WTC11 (cell line): ENCODE results near the gene NRROS.

Experiments used
- ATF3 ChIP-seq: sonication (generic); formaldehyde crosslinking; conservative IDR thresholded peaks from 2 replicates; pipeline ENCODE4 v1.8.1; 2022; ENCODE audit warnings: mild to moderate bottlenecking, missing genetic modification reagents
- CTCF ChIP-seq: fragments of 200-600 bp; IDR thresholded peaks from 2 replicates; pipeline ENCODE4 v1.8.0; 2022; ENCODE audit warnings: antibody characterized with exemption
- E2F4 ChIP-seq: sonication (generic); formaldehyde crosslinking; IDR thresholded peaks from 2 replicates; pipeline ENCODE4 v1.8.1; 2022; ENCODE audit warnings: low read depth, mild to moderate bottlenecking, moderate library complexity, missing genetic modification reagents, borderline replicate concordance
- FOXP4 ChIP-seq: sonication (generic); formaldehyde crosslinking; IDR thresholded peaks from 2 replicates; pipeline ENCODE4 v1.8.0; 2022; ENCODE audit warnings: mild to moderate bottlenecking, missing genetic modification reagents
- GABPB1 ChIP-seq: sonication (generic); formaldehyde crosslinking; IDR thresholded peaks from 2 replicates; pipeline ENCODE4 v1.8.1; 2023; ENCODE audit warnings: mild to moderate bottlenecking, missing genetic modification reagents
- HMGA2 ChIP-seq: fragments of 250-450 bp; sonication (Bioruptor Pico); IDR thresholded peaks from 2 replicates; pipeline ENCODE4 v1.4.0; 2021; ENCODE audit warnings: mild to moderate bottlenecking, moderate library complexity
- HMGXB4 ChIP-seq: sonication (generic); formaldehyde crosslinking; IDR thresholded peaks from 2 replicates; pipeline ENCODE4 v1.8.1; 2023; ENCODE audit warnings: mild to moderate bottlenecking, moderate library complexity, missing genetic modification reagents
- JUN ChIP-seq: sonication (generic); formaldehyde crosslinking; IDR thresholded peaks from 2 replicates; pipeline ENCODE4 v1.8.0; 2023; ENCODE audit warnings: mild to moderate bottlenecking, missing genetic modification reagents
- NR1H2 ChIP-seq: sonication (generic); formaldehyde crosslinking; IDR thresholded peaks from 2 replicates; pipeline ENCODE4 v1.9.0; 2021; ENCODE audit warnings: mild to moderate bottlenecking, moderate library complexity, missing genetic modification reagents
- USF2 ChIP-seq: sonication (generic); formaldehyde crosslinking; IDR thresholded peaks from 2 replicates; pipeline ENCODE4 v1.8.1; 2023; ENCODE audit warnings: mild to moderate bottlenecking, missing genetic modification reagents, moderate library complexity
- ZNF281 ChIP-seq: sonication (generic); formaldehyde crosslinking; IDR thresholded peaks from 2 replicates; pipeline ENCODE4 v1.8.0; 2023; ENCODE audit warnings: mild to moderate bottlenecking, missing genetic modification reagents

GRCh38 chr3:196656213-196656612, 16.7 kb downstream of the NRROS start:
- TF ChIP-seq ZNF281 (CRISPR knock-in tag): no peak
- TF ChIP-seq FOXP4 (CRISPR knock-in tag): no peak
- TF ChIP-seq E2F4 (CRISPR knock-in tag): no peak
- no peak for TF ChIP-seq JUN (CRISPR knock-in tag)
- TF ChIP-seq ATF3: no peak
- TF ChIP-seq NR1H2 (CRISPR knock-in tag): no peak
- no peak for TF ChIP-seq CTCF
- no peak for TF ChIP-seq HMGA2
- TF ChIP-seq HMGXB4 (CRISPR knock-in tag): no peak
- TF ChIP-seq USF2 (CRISPR knock-in tag): no peak
- TF ChIP-seq GABPB1 (CRISPR knock-in tag): no peak
